Right lobe of liver (tissue), 6 donors: ENCODE data around the gene MACROD2. TPM values are rescaled to one million over a fixed set of nuclear protein-coding genes. Genes with fewer than 3 reads are reported as not detected.

Experiments used
- ATAC-seq, 4 donors: fragments of 200-7000 bp; cut with Tn5 transposase; one replicate each; pipeline ENCODE4 v1.9.1; 2020; ENCODE audit warnings: mild to moderate bottlenecking in 4 of 4, moderate library complexity in 4 of 4
- DNase-seq, 3 donors: peaks; one replicate each; pipeline ENCODE4 v3.0.0-alpha.2; 2020
- H3K27ac ChIP-seq, 3 donors: fragments of 200-600 bp; one replicate each; pipeline ENCODE4 v1.8.0; 2022
- H3K27me3 ChIP-seq, 2 donors: fragments of 200-600 bp; one replicate each; pipeline ENCODE4 v1.8.0; 2022
- H3K36me3 ChIP-seq, 4 donors: fragments of 200-600 bp; sonication (generic) in 1 of 4; one replicate each; pipeline versions ENCODE4 v1.5.1 to v1.8.0; 2017 to 2022; ENCODE audit warnings: control low read depth in 1 of 4
- H3K4me1 ChIP-seq, 4 donors: fragments of 200-600 bp; sonication (generic) in 1 of 4; one replicate each; pipeline versions ENCODE4 v1.5.1 to v1.8.0; 2017 to 2022; ENCODE audit warnings: control low read depth in 1 of 4
- H3K4me3 ChIP-seq, 3 donors: fragments of 200-600 bp; one replicate each; pipeline ENCODE4 v1.8.0; 2022
- H3K9me3 ChIP-seq, 4 donors: fragments of 200-600 bp; sonication (generic) in 1 of 4; one replicate each; pipeline versions ENCODE4 v1.5.1 to v1.8.0; 2017 to 2022; ENCODE audit warnings: control low read depth in 1 of 4
- POLR2A ChIP-seq: fragments of 450-650 bp; IDR thresholded peaks from one replicate; pipeline ENCODE4 v1.6.1; 2017; ENCODE audit warnings: antibody characterized with exemption, mild to moderate bottlenecking
- WGBS: methylation state at CpG from one replicate; pipeline ENCODE4 v1.1.6; 2018; ENCODE audit warnings: low coverage, low lambda C conversion rate; ENCODE audit not compliant: insufficient coverage; ENCODE audit errors: missing lambda C conversion rate; 5-methylcytosine and 5-hydroxymethylcytosine counted together
- intact Hi-C, 2 donors: fragments of 100-400 bp; cut with DNase I; formaldehyde crosslinking; loops; one replicate each; pipeline versions ENCODE4 v1.11.2 to v1.14.1; 2022
- total RNA-seq, 6 experiments: library from RNA; depleted of rRNA in 2 of 6; stranded (reverse); fragments of >200 nt in 2 of 6; fragmentation: NEBNext Ultra II Directional in 3 of 6; extraction: Animal tissue kit (Norgen Biotek cat#: 25700) in 3 of 6; gene quantifications; one replicate each; pipeline versions ENCODE4 v1.1.0 to v1.2.4, GENCODE V29; 2016 to 2023
- TF ChIP-seq, protein P1 (sequence below), 4 donors: fragments of 200-600 bp in 3 of 4; fragments of 450-650 bp in 1 of 4; IDR thresholded peaks; one replicate each; pipeline versions ENCODE4 v1.5.1 to v1.8.0; 2016 to 2022; ENCODE audit warnings: antibody characterized with exemption in 4 of 4, mild to moderate bottlenecking in 2 of 4
- donor health status: DM: no; HTN: yes; CAD: no.
- donor health status: DM: no; HTN: no; CAD: no.
- donor health status: DM: no; HTN: no; CAD: no.
- donor health status: DM: no; HTN: yes; CAD: no.
- donor health status: DM: no; HTN: yes; CAD: no.

MACROD2 gene
- total RNA-seq, 6 experiments from 2014 or later, result 1.2 to 5.5 (median 3.3) TPM

DNA sequence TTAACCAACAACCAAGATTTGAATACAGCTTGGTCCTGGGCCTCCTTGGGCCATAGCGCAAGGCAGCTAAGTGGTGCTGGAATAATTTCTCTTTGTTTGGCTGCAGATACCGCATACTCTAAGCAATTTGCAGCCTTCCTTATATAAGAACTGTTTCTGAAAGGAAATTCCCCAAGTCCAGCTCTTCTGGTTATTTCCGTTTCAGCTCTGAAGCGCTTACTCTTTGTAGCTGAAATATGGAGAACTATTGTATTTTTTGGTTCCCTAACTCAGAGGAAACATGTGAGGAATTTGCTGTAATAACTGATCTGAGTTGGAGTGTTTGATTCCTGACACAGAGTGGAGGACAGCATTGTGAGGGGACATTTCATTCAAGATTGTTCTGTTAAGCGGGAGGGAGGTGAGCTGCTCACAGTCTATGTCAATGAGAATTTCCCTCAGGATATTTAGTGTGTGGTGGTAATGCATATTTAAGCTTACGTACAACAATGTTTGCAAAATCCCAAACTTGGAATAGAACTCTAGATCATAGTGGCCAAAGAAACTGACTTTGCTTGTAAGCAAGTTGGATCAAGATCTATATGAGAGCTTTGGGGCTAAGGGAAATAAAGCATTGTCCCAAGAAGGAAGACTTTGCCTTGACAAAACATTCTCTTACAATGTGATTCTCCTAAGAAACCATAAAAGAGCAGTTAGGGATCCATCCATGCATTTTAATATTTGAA, 918.7 kb downstream of the MACROD2 start:
- Histone ChIP-seq H3K27me3 (no peaks in the 10 kb centered on the region), H3K27ac (no peak overlapping the region), H3K36me3 (no peaks in the 10 kb centered on the region), H3K4me1 (no peaks in the 10 kb centered on the region), H3K9me3 (no peaks in the 10 kb centered on the region), H3K4me3 (no peak overlapping the region)
- DNase-seq (no peak), ATAC-seq (no peak)
- WGBS, result 82% methylated on average over 6 of the region's 6 CpGs
- intact Hi-C loops, result no loop called here
- TF ChIP-seq, protein P1, sequence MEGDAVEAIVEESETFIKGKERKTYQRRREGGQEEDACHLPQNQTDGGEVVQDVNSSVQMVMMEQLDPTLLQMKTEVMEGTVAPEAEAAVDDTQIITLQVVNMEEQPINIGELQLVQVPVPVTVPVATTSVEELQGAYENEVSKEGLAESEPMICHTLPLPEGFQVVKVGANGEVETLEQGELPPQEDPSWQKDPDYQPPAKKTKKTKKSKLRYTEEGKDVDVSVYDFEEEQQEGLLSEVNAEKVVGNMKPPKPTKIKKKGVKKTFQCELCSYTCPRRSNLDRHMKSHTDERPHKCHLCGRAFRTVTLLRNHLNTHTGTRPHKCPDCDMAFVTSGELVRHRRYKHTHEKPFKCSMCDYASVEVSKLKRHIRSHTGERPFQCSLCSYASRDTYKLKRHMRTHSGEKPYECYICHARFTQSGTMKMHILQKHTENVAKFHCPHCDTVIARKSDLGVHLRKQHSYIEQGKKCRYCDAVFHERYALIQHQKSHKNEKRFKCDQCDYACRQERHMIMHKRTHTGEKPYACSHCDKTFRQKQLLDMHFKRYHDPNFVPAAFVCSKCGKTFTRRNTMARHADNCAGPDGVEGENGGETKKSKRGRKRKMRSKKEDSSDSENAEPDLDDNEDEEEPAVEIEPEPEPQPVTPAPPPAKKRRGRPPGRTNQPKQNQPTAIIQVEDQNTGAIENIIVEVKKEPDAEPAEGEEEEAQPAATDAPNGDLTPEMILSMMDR (IDR thresholded peaks at IDR 0.05), result no peak
- no peak for TF ChIP-seq POLR2A

- no peak overlapping the region for H3K4me3 ChIP-seq
- H3K27me3 ChIP-seq, result no peaks in the 10 kb centered on the region
- TF ChIP-seq, protein P1 (IDR thresholded peaks at IDR 0.05), result no peak
- TF ChIP-seq POLR2A, result no peak
- no peak overlapping the region for H3K27ac ChIP-seq
- intact Hi-C loops, result no loop called here
- 42% methylated on average over 2 of the region's 2 CpGs for WGBS
- no peak for ATAC-seq
- peaks cover 0 to under 1% (median 0%) of the 10 kb centered on the region in 4 donors for H3K4me1 ChIP-seq
- no peak for DNase-seq
- no peaks in the 10 kb centered on the region for H3K9me3 ChIP-seq
- no peaks in the 10 kb centered on the region for H3K36me3 ChIP-seq
These were observed 919.3 kb downstream of the MACROD2 start for GRCh38 chr20:14914633-14915032.

- intact Hi-C loops, result no loop called here
- 64% methylated on average over 6 of the region's 8 CpGs for WGBS
These were observed 920.0 kb downstream of the MACROD2 start for GRCh38 chr20:14915356-14915755.

GRCh38 chr20:14916360-14916920, 921.1 kb downstream of the MACROD2 start:
- intact Hi-C loops, result no loop called here
- Histone ChIP-seq H3K9me3 (no peaks in the 10 kb centered on the region), H3K4me3 (no peak overlapping the region), H3K36me3 (no peaks in the 10 kb centered on the region), H3K4me1 (peaks cover 0 to 5% (median 0%) of the 10 kb centered on the region in 4 donors), H3K27me3 (no peaks in the 10 kb centered on the region), H3K27ac (no peak overlapping the region)
- WGBS, result 74% methylated on average over 4 of the region's 4 CpGs
- DNase-seq (no peak), ATAC-seq (no peak)
- TF ChIP-seq POLR2A, result no peak
- TF ChIP-seq, protein P1 (IDR thresholded peaks at IDR 0.05), result no peak

More at GRCh38 chr20:14915356-14915755, 920.0 kb downstream of the MACROD2 start:
- no peaks in the 10 kb centered on the region for H3K27me3 ChIP-seq
- peaks cover 0 to 5% (median 0%) of the 10 kb centered on the region in 4 donors for H3K4me1 ChIP-seq
- no peaks in the 10 kb centered on the region for H3K9me3 ChIP-seq
- H3K4me3 ChIP-seq, result no peak overlapping the region
- DNase-seq (no peak), ATAC-seq (no peak)
- H3K27ac ChIP-seq, result no peak overlapping the region
- H3K36me3 ChIP-seq, result no peaks in the 10 kb centered on the region
- no peak for TF ChIP-seq POLR2A
- TF ChIP-seq, protein P1 (IDR thresholded peaks at IDR 0.05), result no peak
